Stimulated activated naive CD4-positive, alpha-beta T cell (primary cell): ENCODE data around the gene MSRB3.
A peak's percentile ranks its signal among the peaks of the same experiment; 100 is the strongest.
"Not testable (repeated sequence)": the region's sequence is repeated elsewhere in the genome, so short reads cannot be mapped to it uniquely, and the experiment has no call there.

Experiments used
- DNase-seq, 6 experiments: peaks; one replicate each; lab custom pipeline; 2025; lab: John Stamatoyannopoulos, UW

Gene MSRB3

DNA sequence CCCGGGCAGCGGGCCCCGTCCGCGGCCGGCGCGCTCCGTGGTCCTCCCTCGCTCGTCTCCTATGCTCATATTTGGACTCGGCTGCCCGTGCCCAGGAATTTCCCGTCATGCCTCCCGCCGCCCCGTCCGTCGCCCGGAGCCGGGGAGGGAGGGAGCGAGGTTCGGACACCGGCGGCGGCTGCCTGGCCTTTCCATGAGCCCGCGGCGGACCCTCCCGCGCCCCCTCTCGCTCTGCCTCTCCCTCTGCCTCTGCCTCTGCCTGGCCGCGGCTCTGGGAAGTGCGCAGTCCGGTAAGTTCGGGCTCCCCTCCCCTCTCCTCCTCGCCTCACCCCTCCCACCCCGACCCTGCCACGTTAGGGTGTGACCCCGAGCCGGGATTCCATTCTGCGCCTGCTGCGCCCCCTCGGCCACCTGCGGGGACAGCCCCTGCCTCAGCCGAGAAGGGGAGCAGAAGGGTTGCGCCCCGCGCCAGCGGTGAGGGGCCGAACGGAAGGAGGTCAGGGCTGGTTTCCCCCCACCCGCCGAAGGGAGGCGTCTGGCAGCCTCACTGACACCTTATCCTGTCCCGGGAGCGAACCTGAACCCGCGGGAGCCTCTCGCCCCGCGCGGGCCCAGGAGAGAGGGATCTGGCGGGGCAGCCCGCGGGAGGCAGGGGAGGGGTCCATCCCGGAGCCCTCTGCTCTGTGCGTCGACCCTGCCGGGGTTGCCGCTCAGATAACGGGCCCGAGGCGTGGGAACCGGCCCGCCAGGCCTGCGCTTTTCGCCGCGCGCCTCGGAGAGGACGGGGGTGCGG lies at the start of gene MSRB3:
TSS of gene MSRB3 (plus strand) at position 108 of the 793 bp plus-strand sequence. CDS start 29,897 bp downstream, outside the sequence.
- no peak for DNase-seq

- DNase-seq, result no peak
Observed at GRCh38 chr12:65229441-65229840, 49.0 kb upstream of the MSRB3 start.

DNA sequence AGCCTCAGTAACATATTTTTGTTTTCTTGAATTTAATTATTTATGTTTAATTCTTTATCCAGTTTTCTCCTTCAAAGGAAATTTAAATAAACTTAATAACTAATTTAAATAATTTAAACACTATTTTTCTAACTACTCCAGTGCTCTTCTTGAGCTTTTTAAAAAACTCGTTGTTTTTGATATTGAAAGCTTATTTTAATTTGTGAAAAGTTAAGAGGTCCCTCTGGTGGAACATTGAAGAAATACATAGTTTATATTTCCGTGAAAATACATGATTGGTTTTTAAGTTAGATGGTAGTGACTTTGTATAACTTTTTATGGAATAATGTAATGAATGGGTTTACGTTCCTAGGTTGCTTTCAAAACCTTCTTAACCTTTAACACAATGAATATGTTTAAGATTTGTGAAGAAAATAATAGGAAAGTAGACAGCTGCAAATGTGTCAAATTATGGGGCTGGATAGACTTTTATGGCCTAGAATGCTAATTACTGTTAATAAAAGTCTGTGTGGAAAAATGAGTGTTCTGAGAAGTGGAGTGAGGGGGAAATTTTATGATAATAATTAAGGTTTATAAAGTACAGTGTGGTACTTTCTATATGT lies 45.9 kb upstream of the MSRB3 start:
- peak in 2 of 6 experiments; percentile 29 to 35 for DNase-seq

DNA sequence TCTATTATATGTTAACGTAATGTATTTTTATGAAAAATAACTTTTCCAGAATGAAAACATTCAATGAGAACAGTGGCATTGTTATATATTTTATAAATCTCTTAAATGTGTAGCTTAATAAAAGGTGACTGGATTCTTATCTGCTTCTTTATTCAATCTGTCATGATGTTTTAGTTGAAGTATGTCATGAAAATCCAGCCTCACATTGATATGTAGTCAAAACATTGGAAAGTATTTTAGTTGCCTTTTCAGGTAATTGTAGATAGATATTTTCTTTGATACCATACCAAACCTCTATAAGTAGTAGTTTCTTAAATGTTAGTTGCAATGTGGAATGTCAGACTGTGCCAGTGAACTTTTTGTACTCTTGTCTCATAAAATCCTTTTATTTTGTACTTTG lies 41.3 kb upstream of the MSRB3 start:
- DNase-seq, result no peak

DNA sequence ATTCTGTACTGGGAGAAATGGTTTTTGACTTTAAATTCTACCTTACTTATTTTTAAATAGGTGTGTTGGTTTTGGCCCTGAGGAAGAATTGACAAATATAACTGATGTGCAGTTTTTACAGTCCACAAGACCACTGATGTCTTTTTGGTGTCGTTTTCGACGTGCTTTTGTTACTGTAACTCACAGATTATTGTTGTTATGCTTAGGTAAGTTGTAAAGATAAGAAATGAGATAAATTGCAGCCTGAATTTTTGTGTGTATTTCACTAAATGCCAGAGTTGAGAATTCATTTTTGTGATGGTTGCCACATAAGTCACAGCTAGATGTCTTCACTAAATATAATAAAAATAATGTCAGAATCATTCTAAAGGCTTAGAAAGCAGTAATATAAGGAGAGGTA lies 39.9 kb upstream of the MSRB3 start:
- DNase-seq, result no peak

- no peak for DNase-seq
Observed at GRCh38 chr12:65248656-65249633, 29.5 kb upstream of the MSRB3 start.

DNA sequence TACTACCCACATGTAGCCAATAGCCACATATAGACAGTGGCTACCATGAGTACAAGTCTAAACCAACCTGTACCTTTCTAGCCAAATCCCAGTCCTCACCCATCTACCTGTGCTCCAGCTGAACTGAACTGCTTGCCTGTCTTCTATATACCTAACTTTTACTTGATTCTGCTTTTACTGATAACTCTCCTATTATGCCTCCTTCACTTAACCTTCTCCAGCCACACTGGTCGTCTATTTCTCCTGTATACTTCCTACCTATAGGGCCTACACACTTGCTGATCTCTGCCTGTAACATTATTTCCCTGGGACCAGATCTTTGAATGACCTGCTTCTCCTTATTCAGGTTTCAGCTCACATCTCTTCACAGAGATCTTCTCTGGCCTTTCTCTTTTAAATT lies 26.0 kb upstream of the MSRB3 start:
- DNase-seq, result no peak

DNA sequence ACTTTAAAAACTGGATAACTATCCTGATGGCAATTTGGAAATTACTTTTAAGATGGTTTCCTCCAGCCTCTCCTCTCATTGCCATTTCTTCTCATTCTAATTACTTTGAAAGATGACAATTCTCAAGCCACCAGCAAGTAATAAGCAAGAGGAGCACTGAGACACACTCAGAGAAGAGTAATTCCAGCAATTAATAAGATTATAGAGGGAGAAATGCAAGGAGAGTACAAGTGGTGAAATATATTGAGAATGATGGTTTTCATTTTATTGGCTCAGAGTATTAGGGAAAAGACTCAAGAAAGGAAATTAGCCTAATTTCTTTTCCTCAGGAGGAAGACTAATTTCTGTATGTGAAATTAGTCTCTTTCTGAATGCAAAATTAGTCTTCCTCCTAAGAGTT lies 20.5 kb upstream of the MSRB3 start:
- no peak for DNase-seq

DNA sequence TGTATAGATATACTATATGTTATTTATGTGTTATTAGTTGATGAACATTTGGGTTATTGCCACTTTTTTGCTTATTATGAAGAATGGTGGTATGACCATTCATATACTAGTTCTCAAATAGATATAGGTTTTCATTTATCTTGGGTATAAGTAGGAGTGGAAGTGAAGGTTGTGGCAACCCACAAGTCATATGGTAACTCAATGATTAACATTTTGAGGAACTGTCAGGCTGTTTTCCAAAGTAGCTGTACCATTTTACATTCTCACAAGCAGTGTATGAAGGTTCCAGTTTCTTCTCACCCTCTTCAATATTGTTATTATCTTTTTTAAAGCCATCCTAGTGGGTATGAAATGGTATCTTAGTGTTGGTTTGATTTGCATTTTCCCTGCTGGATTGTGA lies 19.0 kb upstream of the MSRB3 start:
- DNase-seq, result no peak

- no peak for DNase-seq
Observed at GRCh38 chr12:65263777-65264176, 14.7 kb upstream of the MSRB3 start.

DNA sequence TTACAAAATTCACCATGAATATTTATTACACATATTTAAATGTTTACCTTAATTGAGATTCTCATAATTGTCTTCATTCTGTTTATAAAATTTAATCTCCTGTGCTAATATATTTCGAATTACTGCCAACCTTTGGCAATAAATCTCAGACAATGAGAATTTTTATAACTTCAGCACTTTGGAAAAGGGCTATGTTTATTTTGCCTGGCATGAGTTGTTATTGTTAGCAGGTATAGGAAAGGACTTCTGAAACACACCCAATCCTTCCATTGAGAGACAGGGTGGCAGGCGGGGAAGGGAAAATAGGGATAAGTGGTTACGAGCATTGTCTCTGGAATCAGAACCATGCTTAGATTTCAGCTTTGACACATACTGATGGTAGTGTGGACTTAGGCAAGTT lies 12.1 kb upstream of the MSRB3 start:
- DNase-seq, result no peak

DNA sequence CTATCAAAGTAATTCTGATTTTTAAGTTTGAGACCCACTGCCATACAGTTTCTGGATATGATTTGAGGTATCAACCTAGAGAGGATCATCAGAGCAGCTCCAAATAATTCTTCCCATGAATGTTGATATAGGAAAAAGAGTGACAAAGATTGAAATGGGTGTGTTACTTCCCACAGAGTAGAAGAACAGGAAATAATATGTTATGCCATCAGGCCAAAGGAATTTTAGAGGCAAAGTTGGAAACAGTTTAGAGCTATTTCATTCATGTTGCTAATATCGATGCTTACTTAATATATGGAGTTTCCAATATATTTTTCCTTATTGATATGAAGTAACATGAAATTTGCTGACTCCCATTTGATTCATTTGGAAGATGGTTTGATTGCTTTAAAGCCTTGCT lies 8.9 kb upstream of the MSRB3 start:
- DNase-seq, result no peak

DNA sequence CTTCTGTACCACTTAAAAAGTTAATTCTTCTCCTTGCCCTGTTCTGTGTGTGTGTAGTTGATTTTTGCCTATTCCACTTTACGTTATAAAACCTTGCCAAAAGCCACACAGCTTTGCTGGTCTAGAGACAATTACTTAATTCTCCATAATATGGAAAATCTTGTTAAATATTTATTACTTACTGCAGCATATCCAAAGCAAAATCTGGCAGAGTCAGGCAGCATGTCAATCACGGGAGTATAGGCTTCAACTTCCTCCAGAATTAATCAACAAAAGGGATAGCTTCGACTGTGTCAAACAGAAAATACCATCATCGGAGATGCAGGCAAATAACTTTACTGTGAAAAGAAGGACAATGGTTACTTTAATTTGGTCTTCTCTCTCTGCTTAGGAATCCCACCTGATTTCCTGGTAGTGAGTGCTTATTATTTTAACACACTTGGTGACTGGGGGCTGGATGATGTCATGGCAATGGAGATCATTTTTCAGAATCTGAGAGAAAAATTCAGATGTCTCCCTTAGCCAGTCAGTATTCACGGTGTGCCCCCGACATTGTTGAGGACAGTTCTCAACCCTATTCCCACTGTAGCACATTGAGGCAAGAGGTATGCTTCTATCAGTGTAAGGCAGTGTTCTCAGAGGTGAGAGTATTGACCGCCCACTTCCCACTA lies 3.7 kb upstream of the MSRB3 start:
- no peak for DNase-seq

DNA sequence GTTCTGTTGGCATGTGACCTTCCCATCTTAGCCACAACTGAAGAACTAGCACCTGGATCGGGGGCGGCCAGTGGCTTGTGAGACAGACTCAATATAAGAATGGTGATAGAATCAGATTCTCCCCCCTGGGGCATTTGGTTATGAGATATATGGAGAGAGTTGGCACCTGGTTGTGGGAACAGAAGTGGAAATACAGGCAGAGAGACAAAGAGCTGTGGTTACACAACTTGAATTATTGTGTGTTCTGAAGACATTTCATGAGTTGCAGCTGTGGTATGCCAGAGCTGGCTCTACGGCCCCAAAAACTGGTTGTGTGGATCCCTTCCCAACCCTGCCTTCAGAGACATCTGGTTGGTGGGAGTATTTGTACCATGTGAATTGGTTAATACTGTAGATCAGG lies 2.9 kb upstream of the MSRB3 start:
- no peak for DNase-seq

DNA sequence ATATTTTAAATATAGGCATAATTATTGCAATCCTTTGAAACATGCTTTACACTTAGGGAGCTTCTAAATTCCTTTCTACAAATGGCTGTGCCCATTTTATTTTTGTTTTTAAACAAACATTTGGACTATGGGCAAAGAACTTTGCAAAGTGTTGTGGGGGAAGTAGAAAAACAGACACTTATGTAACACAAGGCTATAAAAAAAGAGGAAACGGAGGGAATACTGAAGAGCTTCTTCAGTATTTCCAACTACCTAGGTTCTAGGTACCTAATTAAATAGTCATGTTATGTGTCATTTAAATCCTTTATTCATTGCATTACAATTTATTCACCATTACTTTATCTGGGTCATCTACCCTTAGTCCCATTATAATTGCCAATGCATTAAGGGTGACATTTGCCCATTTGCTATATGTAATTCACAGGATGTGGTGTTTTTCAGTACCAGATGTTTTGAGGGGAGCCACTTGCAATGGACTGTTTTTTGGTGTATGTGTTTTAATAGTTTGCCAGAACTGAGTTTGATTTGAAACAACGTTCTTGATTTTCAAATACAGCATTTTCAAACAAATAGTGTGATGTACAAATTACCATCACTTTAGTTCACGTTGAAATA lies 1.5 kb upstream of the MSRB3 start:
- DNase-seq, result no peak

DNA sequence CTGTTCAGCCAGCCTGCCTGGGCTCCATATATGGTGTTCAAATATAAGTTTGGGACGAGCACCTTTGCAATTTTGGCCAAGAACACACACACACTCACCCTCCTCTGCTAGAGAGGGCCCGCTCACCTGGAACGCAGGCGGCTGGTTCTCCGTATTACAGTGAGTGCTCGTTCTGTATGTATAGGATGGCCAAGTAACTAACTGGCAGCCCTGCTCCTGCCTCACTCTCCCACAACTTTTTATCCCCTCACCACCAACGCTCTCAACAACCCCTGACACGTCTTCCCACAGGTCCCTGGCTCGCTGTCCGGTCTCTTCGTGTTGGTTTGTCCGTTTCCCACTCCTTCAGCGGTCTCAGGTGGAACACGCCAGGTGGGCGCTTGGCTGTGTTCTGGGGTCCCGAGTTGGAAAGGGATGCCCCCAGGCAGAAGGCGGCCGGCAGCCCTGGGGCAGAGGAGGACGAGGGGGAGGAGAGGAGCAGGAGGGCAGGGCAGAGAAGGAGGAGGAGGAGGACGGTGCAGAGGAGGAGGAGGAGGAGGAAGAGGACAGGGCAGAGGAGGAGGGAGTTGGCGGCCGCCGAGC lies 398 bp upstream of the MSRB3 start:
- DNase-seq, result no peak

GRCh38 chr12:65279369-65280112 lies 1.1 kb downstream of the MSRB3 start:
- DNase-seq, result peak in 1 of 6 experiments; percentile 16

DNA sequence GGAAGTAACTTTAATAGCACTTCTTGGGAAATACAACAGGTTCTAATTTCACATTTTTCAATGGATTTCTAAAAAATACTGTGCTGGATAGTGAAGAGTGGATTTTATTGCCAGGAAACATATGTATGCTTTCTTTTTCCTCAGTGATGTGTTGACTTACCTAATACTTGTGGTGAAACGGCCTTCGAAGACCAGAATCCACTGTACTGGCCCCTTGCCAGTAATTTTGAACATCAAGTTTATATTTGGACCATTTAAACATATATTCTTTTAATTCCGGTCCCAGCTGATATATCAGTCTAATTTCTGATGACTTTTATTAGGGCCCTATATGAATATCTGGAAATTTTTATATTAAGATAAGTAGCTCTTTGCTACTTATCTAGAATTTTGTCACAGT lies 1.8 kb downstream of the MSRB3 start:
- DNase-seq, result no peak

DNA sequence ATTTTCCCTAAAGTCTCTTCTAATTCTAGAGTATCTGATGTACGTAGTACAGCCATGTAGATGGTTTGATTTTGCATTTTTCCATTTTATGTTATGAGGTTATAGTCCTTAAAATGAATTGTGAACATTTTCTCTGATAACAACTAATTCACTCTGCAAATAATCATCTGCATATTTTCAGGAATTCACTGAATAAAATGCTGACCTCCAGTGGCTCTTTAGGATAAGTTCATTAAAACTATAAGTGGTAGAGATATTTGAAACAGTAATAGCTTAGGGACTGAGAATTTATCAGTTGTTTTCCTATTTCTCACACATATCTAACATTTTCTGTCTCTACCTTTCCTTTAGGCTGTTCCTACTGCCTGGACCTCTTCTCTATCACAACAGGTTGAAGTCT lies 4.4 kb downstream of the MSRB3 start:
- no peak for DNase-seq

GRCh38 chr12:65285532-65285931 lies 7.0 kb downstream of the MSRB3 start:
- not testable (repeated sequence) for DNase-seq
